ENCODE data around the gene VPS37C.

Gene VPS37C

DNA sequence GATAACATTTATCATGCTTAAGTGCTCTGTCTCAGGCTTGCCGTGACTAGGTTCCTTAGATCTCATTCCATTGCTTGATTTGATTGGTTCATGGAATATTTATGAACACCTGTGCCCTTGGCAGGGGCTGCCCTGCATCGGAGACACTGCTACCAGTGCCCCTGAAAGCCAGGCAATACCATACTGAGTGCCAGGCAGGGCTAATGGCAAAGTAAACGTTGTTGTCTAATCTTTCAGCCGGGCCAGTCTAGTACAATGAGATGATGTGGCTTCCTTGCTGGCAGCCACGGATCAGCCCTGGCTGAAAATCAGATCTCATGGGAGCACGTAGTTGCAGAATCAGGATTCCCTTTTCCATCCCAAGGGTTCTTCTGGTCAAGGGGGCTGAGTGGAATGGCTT lies 37.1 kb upstream of the VPS37C start:
- TF ChIP-seq, protein P1, sequence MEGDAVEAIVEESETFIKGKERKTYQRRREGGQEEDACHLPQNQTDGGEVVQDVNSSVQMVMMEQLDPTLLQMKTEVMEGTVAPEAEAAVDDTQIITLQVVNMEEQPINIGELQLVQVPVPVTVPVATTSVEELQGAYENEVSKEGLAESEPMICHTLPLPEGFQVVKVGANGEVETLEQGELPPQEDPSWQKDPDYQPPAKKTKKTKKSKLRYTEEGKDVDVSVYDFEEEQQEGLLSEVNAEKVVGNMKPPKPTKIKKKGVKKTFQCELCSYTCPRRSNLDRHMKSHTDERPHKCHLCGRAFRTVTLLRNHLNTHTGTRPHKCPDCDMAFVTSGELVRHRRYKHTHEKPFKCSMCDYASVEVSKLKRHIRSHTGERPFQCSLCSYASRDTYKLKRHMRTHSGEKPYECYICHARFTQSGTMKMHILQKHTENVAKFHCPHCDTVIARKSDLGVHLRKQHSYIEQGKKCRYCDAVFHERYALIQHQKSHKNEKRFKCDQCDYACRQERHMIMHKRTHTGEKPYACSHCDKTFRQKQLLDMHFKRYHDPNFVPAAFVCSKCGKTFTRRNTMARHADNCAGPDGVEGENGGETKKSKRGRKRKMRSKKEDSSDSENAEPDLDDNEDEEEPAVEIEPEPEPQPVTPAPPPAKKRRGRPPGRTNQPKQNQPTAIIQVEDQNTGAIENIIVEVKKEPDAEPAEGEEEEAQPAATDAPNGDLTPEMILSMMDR (IDR thresholded peaks at IDR 0.05; ENCODE audit: control insufficient read depth, insufficient read depth, low read depth, low read length, missing control alignments): no peak
- H3K4me3 ChIP-seq (ENCODE audit: control insufficient read depth, low read depth, low read length): no peak overlapping the region
- no peak for DNase-seq (ENCODE audit: low read depth)

DNA sequence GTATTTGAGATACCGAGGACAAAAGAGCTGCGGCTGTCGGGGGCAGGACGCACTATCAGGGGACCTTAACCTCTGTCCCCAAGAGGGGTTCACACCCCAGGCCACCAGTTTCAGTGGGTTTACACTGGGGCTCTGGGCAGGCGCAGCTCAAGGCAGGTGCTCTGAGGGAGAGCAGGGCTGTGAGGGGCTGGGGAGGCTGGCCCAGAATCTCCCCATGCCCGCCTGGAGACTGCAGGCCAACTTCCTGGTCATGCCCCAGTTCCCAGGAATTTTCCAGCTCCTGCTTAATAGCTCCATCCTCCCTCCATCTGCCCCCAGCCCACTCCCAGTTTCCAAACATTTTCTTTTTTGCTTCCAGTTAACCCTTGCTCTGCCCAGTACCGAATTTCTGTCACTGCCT lies 34.5 kb upstream of the VPS37C start:
- TF ChIP-seq, protein P1 (IDR thresholded peaks at IDR 0.05; ENCODE audit: control insufficient read depth, insufficient read depth, low read depth, low read length, missing control alignments): no peak
- no peak for DNase-seq (ENCODE audit: low read depth)
- H3K4me3 ChIP-seq (ENCODE audit: control insufficient read depth, low read depth, low read length): no peak overlapping the region

DNA sequence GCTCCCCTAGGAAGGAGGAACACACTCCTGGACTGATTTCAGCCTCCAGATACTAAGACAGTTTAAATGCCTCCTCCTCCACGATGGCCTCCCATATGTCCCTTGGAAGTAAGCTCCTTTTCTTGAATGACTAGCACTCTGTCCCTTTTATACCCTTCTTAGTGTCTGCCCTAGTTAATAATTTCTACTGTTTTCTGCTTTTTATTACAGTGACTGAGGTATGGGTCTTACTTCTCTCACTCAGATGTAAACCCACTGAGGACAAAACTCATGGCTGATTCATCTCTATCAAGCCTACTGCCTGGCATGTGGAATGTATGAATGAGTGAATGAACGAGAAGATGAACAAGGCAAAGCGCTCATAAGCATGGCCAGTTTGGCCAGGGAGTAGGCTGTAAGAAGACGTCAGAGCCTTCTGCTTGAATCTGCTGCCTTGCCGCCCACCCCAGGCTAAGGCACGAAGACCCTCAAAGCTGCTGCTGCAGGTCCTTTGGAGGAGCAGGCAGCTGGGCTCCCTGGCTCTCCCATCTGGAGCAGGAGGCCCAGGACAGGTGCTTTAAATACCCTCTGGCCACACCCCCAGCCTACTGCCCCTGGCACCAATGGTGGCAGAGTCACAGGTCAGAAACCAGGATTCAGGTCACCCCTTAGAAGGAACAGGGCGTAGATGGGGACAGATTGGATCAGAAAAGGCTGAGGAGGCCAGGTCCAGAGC lies 33.9 kb upstream of the VPS37C start:
- no peak overlapping the region for H3K4me3 ChIP-seq (ENCODE audit: control insufficient read depth, low read depth, low read length)
- TF ChIP-seq, protein P1 (IDR thresholded peaks at IDR 0.05; ENCODE audit: control insufficient read depth, insufficient read depth, low read depth, low read length, missing control alignments): no peak
- no peak for DNase-seq (ENCODE audit: low read depth)

DNA sequence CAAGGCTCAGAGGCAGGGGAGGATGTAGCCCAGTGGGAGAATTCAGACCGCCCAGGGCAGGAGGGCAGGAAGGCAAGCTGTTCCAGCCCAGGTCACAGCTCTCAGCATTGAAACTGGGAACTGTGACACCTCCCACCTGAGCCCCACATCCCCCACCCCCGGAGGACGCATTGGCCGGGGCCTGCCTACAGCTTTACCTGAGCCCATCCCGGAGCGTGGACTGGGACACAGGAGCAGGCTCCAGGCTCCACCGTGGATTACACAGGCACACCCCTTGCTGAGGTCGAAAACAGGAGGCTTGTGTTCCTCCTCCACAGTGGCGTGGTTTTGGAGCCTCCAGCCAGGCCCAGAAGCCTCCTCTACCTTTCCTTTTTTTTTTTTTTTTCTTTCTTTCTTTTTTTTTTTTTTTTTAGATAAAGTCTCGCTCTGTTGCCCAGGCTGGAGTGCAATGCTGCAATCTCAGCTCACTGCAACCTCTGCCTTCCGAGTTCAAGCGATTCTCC lies 33.0 kb upstream of the VPS37C start:
- TF ChIP-seq, protein P1 (IDR thresholded peaks at IDR 0.05; ENCODE audit: control insufficient read depth, insufficient read depth, low read depth, low read length, missing control alignments): no peak
- DNase-seq (ENCODE audit: low read depth): no peak
- H3K4me3 ChIP-seq (ENCODE audit: control insufficient read depth, low read depth, low read length): no peak overlapping the region

DNA sequence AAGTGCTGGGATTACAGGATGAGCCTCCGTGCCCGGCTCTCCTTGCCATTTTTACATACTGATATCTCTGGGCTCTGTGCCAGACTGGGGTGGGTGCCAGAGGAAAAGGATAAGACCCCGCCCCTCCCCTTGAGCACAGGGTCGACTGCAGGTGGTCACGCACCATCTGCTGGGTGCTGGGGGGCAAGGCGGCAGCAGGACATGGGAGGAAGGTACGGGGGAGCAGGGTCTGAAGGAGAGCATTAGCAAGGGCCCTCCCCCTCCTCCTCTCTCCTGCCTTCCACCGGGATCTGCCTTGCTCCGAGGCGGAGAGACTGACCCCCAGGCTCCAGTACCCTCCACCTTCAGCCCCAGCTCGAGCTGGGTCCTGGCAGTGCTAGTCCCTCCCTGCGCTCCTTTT lies 32.4 kb upstream of the VPS37C start:
- DNase-seq (ENCODE audit: low read depth): no peak
- H3K4me3 ChIP-seq (ENCODE audit: control insufficient read depth, low read depth, low read length): no peak overlapping the region
- TF ChIP-seq, protein P1 (IDR thresholded peaks at IDR 0.05; ENCODE audit: control insufficient read depth, insufficient read depth, low read depth, low read length, missing control alignments): no peak

DNA sequence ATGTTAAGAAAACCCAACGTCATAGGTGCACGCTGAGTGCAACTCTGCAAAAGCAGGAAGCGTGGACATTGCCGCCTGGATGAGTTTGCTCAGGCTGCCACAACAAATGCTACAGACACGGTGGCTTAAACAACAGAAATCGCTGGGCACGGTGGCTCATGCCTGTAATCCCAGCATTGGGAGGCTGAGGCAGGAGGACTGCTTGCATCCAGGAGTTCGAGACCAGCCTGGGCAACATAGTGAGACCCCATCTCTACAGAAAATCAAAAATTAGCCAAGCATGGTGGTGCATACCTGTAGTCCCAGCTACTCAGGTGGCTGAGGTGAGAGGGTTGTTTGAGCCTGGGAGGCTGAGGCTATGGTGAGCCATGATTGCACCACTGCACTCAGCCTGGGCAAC lies 28.7 kb upstream of the VPS37C start:
- no peak for DNase-seq (ENCODE audit: low read depth)
- H3K4me3 ChIP-seq (ENCODE audit: control insufficient read depth, low read depth, low read length): no peak overlapping the region
- TF ChIP-seq, protein P1 (IDR thresholded peaks at IDR 0.05; ENCODE audit: control insufficient read depth, insufficient read depth, low read depth, low read length, missing control alignments): no peak

Measured in AG09309 (cell line).